Mesenchymal stem cell (in vitro differentiated cells and primary cell): Measurements from ENCODE around the gene IGFBP5.

Experiments used
- DNase-seq: peaks from one replicate; pipeline ENCODE4 v3.0.0-alpha.2; 2013
- H2AFZ ChIP-seq: one replicate; pipeline ENCODE4 v1.6.1; 2013; ENCODE audit warnings: low read depth, mild to moderate bottlenecking, control low read depth, inconsistent platforms, low read length, moderate library complexity
- H2AK5ac ChIP-seq: 2 replicates; pipeline ENCODE4 v1.6.1; 2013; ENCODE audit warnings: low read length, moderate library complexity, mild to moderate bottlenecking, inconsistent platforms; ENCODE audit not compliant: severe bottlenecking
- H2BK120ac ChIP-seq: one replicate; pipeline ENCODE4 v1.6.1; 2013; ENCODE audit warnings: low read depth, mild to moderate bottlenecking, inconsistent platforms, low read length, moderate library complexity
- H2BK12ac ChIP-seq, 2 experiments: one replicate each; pipeline ENCODE4 v1.6.1; 2013; ENCODE audit warnings: inconsistent platforms in 2 of 2, low read length in 2 of 2, mild to moderate bottlenecking in 2 of 2, moderate library complexity in 2 of 2, control low read depth in 1 of 2
- H2BK15ac ChIP-seq: one replicate; pipeline ENCODE4 v1.6.1; 2013; ENCODE audit warnings: mild to moderate bottlenecking, low read depth, inconsistent platforms; ENCODE audit not compliant: poor library complexity, severe bottlenecking
- H2BK5ac ChIP-seq: 2 replicates; pipeline ENCODE4 v1.6.1; 2013; ENCODE audit warnings: low read depth, mild to moderate bottlenecking, low read length, control low read depth, inconsistent platforms; ENCODE audit not compliant: poor library complexity, severe bottlenecking
- H3K14ac ChIP-seq, 2 experiments: one replicate each; pipeline ENCODE4 v1.6.1; 2013; ENCODE audit warnings: inconsistent platforms in 2 of 2, low read length in 2 of 2, control low read depth in 1 of 2, mild to moderate bottlenecking in 1 of 2, moderate library complexity in 1 of 2
- H3K18ac ChIP-seq, 2 experiments: one replicate each; pipeline ENCODE4 v1.6.1; 2013; ENCODE audit warnings: inconsistent platforms in 2 of 2, low read length in 2 of 2, control low read depth in 1 of 2, low read depth in 1 of 2, mild to moderate bottlenecking in 1 of 2
- H3K23ac ChIP-seq, 2 experiments: one replicate each; pipeline ENCODE4 v1.6.1; 2013; ENCODE audit warnings: inconsistent platforms in 2 of 2, low read length in 2 of 2, mild to moderate bottlenecking in 2 of 2, moderate library complexity in 2 of 2, control low read depth in 1 of 2
- H3K27ac ChIP-seq: 2 replicates; pipeline ENCODE4 v1.5.1; 2013; ENCODE audit warnings: mild to moderate bottlenecking, moderate library complexity, low read length, control low read depth, inconsistent platforms; ENCODE audit not compliant: poor library complexity, severe bottlenecking
- H3K27me3 ChIP-seq, 2 experiments: 2 replicates each; pipeline versions ENCODE4 v1.6.1 to v1.7.0; 2013; ENCODE audit warnings: low read length in 2 of 2, mild to moderate bottlenecking in 2 of 2, moderate library complexity in 2 of 2, control low read depth in 1 of 2, inconsistent platforms in 1 of 2; ENCODE audit not compliant: control insufficient read depth in 1 of 2, insufficient read depth in 1 of 2
- H3K36me3 ChIP-seq, 2 experiments: 2 replicates each; pipeline versions ENCODE4 v1.6.1 to v1.7.0; 2013; ENCODE audit warnings: low read length in 2 of 2, control low read depth in 1 of 2, inconsistent platforms in 1 of 2, low read depth in 1 of 2, mild to moderate bottlenecking in 1 of 2; ENCODE audit not compliant: insufficient read depth in 2 of 2, control insufficient read depth in 1 of 2
- H3K4ac ChIP-seq, 2 experiments: one replicate each; pipeline ENCODE4 v1.6.1; 2013; ENCODE audit warnings: inconsistent platforms in 2 of 2, low read length in 2 of 2, mild to moderate bottlenecking in 2 of 2, moderate library complexity in 2 of 2, control low read depth in 1 of 2, low read depth in 1 of 2
- H3K4me1 ChIP-seq: 2 replicates; pipeline ENCODE4 v1.6.1; 2013; ENCODE audit warnings: low read depth, low read length, control low read depth; ENCODE audit not compliant: control insufficient read depth, insufficient read depth
- H3K4me2 ChIP-seq: 2 replicates; pipeline ENCODE4 v1.6.1; 2013; ENCODE audit warnings: low read length, mild to moderate bottlenecking, inconsistent platforms; ENCODE audit not compliant: poor library complexity, severe bottlenecking
- H3K4me3 ChIP-seq, 2 experiments: 2 replicates each; pipeline versions ENCODE4 v1.5.1 to v1.7.0; 2013; ENCODE audit warnings: low read length in 2 of 2, mild to moderate bottlenecking in 2 of 2, control low read depth in 1 of 2, low read depth in 1 of 2; ENCODE audit not compliant: insufficient read depth in 1 of 2
- H3K79me1 ChIP-seq: replicated peaks from 2 replicates; pipeline ENCODE4 v1.6.1; 2013; ENCODE audit warnings: mild to moderate bottlenecking, control low read depth, low read length, inconsistent platforms; ENCODE audit not compliant: poor library complexity, severe bottlenecking
- H3K9ac ChIP-seq: 2 replicates; pipeline ENCODE4 v1.7.0; 2013; ENCODE audit warnings: mild to moderate bottlenecking, low read length, moderate library complexity
- H3K9me3 ChIP-seq: 2 replicates; pipeline ENCODE4 v1.7.0; 2013; ENCODE audit warnings: mild to moderate bottlenecking, low read length; ENCODE audit not compliant: control insufficient read depth
- H4K8ac ChIP-seq: one replicate; pipeline ENCODE4 v1.6.1; 2013; ENCODE audit warnings: inconsistent platforms, mild to moderate bottlenecking, low read length, moderate library complexity
- H4K91ac ChIP-seq: one replicate; pipeline ENCODE4 v1.6.1; 2013; ENCODE audit warnings: mild to moderate bottlenecking, low read length, inconsistent platforms
- WGBS: methylation state at CpG from one replicate; pipeline ENCODE4 v1.1.7; 2013; ENCODE audit warnings: mixed read lengths; 5-methylcytosine and 5-hydroxymethylcytosine counted together

IGFBP5 gene

DNA sequence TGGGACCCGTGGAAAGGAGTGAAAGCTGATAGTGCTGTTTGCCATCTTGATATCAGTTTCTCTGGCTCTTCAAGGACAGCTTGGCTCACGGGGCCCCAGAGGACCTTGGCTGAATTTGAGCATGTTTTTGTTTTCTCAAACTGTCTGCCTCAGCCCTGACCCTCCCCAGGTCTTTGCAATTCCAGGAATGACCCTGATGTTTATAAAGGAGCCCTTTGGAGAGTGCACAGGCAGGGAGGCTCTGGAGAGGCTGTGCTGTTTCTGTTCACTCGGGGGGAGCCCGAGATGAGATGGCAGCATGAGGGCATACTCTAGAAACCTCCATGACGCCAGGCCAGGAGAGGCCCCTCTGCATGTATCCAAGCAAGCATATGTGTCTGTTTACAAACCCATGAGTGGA is 45.8 kb downstream of the IGFBP5 start:
- no peak overlapping the region for H3K4me2 ChIP-seq
- peaks cover 17% of the 10 kb centered on the region for H3K4me1 ChIP-seq
- H4K91ac ChIP-seq = no peak overlapping the region
- H2BK120ac ChIP-seq = no peak overlapping the region
- no peak overlapping the region for H2BK15ac ChIP-seq
- 72% methylated on average over 5 of the region's 5 CpGs for WGBS
- H2AK5ac ChIP-seq = no peak overlapping the region
- H3K4ac ChIP-seq = no peak overlapping the region
- H3K9ac ChIP-seq = no peak overlapping the region
- H3K23ac ChIP-seq = no peak overlapping the region
- H2BK5ac ChIP-seq = no peak overlapping the region
- peaks cover 0 to 28% of the 10 kb centered on the region in 2 experiments for H3K27me3 ChIP-seq
- H3K79me1 ChIP-seq = peaks cover 21% of the 10 kb centered on the region
- no peak overlapping the region for H3K14ac ChIP-seq
- no peaks in the 10 kb centered on the region for H3K9me3 ChIP-seq
- no peak for DNase-seq
- no peak overlapping the region for H3K4me3 ChIP-seq
- no peak overlapping the region for H2BK12ac ChIP-seq
- H3K27ac ChIP-seq = no peak overlapping the region
- H4K8ac ChIP-seq = no peak overlapping the region
- peaks cover 0 to 6% of the 10 kb centered on the region in 2 experiments for H3K36me3 ChIP-seq
- no peak overlapping the region for H2AFZ ChIP-seq
- H3K18ac ChIP-seq = no peak overlapping the region

DNA sequence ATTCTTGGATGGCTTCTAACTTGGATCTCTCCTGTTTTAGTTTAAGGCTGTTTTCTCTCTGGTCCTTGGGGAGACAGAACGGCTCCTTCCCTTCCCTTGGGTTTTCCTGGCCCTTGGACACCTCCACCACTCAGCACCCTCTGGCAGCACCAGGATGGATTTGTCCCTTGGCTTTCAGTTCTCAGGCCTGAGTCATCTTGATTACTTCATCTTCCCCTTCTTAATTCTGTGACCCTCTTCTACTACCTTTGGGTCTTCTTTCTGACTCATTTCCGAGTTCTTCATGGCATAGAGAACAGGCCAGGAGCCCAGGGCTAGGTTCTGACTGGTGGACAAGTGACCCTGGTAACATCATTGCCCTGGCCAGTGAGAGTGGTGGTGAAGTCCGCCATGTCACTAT is 47.2 kb downstream of the IGFBP5 start:
- H3K27ac ChIP-seq = no peak overlapping the region
- no peak overlapping the region for H3K9ac ChIP-seq
- H3K14ac ChIP-seq = peak overlapping the region in 1 of 2 experiments; percentile 18
- H3K4ac ChIP-seq = no peak overlapping the region
- H3K4me3 ChIP-seq = no peak overlapping the region
- no peak overlapping the region for H3K4me2 ChIP-seq
- peaks cover 0 to 38% of the 10 kb centered on the region in 2 experiments for H3K27me3 ChIP-seq
- 84% methylated on average over 3 of the region's 3 CpGs for WGBS
- peaks cover 0 to 6% of the 10 kb centered on the region in 2 experiments for H3K36me3 ChIP-seq
- H3K18ac ChIP-seq = peak overlapping the region in 1 of 2 experiments; percentile 1
- H2AFZ ChIP-seq = no peak overlapping the region
- H2AK5ac ChIP-seq = no peak overlapping the region
- H2BK12ac ChIP-seq = no peak overlapping the region
- no peak overlapping the region for H2BK5ac ChIP-seq
- no peak overlapping the region for H3K23ac ChIP-seq
- no peak overlapping the region for H2BK15ac ChIP-seq
- H2BK120ac ChIP-seq = no peak overlapping the region
- no peak overlapping the region for H4K8ac ChIP-seq
- H3K9me3 ChIP-seq = no peaks in the 10 kb centered on the region
- peaks cover 16% of the 10 kb centered on the region for H3K4me1 ChIP-seq
- peak; percentile 54 for DNase-seq
- H4K91ac ChIP-seq = no peak overlapping the region
- H3K79me1 ChIP-seq = peaks cover 18% of the 10 kb centered on the region

DNA sequence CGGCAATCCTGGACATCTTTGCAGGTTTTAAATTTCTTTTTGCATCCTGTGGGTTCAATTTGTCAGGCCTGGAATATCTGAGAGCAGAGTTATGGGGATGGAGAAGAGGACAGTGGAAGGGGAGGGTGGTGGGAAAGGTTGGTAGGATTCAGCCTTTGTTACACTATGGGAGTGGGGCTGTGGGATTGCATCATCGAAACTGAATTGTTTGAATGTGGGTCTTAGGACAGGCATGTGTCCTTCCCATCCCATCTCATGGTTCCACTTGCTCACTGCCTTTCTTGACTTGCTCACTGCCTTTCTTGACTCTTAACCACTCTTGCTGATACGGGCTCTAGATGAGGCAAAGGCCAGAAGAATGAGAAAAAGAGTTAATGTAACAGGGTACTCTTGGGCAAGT is 49.2 kb downstream of the IGFBP5 start:
- no peak overlapping the region for H3K27ac ChIP-seq
- H3K9me3 ChIP-seq = no peaks in the 10 kb centered on the region
- no peak overlapping the region for H3K18ac ChIP-seq
- H3K4me2 ChIP-seq = no peak overlapping the region
- no peak overlapping the region for H4K91ac ChIP-seq
- H2BK120ac ChIP-seq = no peak overlapping the region
- H4K8ac ChIP-seq = no peak overlapping the region
- no peak overlapping the region for H3K14ac ChIP-seq
- no peak overlapping the region for H2BK15ac ChIP-seq
- no peak overlapping the region for H2AK5ac ChIP-seq
- no peak overlapping the region for H3K9ac ChIP-seq
- H2BK12ac ChIP-seq = peak overlapping the region in 1 of 2 experiments; percentile 34
- H3K27me3 ChIP-seq = peaks cover 0 to 45% of the 10 kb centered on the region in 2 experiments
- peaks cover 0 to 11% of the 10 kb centered on the region in 2 experiments for H3K36me3 ChIP-seq
- no peak overlapping the region for H3K4me3 ChIP-seq
- H3K4ac ChIP-seq = no peak overlapping the region
- H3K4me1 ChIP-seq = peaks cover 21% of the 10 kb centered on the region
- DNase-seq = no peak
- 88% methylated on average over 3 of the region's 3 CpGs for WGBS
- H3K23ac ChIP-seq = no peak overlapping the region
- no peak overlapping the region for H2BK5ac ChIP-seq
- H3K79me1 ChIP-seq = peaks cover 22% of the 10 kb centered on the region
- no peak overlapping the region for H2AFZ ChIP-seq

DNA sequence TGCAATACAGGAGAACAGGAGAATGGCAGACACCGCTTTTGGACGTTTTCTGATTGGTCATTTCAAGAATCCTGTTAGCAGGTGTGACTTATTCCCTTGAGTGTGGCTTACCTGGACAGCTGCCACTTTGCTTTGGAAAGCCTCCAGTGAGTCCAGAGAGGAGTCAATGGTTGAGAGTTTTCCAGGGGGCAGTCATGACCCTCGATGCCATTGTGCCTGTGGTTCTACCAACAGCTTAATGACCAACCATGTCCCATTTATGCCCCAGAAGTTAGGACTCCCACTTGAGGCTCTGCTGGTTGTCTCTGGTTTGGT is 49.8 kb downstream of the IGFBP5 start:
- Histone ChIP-seq H4K8ac (no peak overlapping the region), H3K4me2 (no peak overlapping the region), H2BK5ac (no peak overlapping the region), H3K9me3 (no peaks in the 10 kb centered on the region), H2BK15ac (no peak overlapping the region), H4K91ac (no peak overlapping the region), H3K4me1 (peaks cover 17% of the 10 kb centered on the region), H2BK120ac (no peak overlapping the region), H3K14ac (no peak overlapping the region), H3K18ac (no peak overlapping the region), H3K4me3 (no peak overlapping the region), H2AFZ (no peak overlapping the region), H3K4ac (no peak overlapping the region), H3K27me3 (peaks cover 0 to 51% of the 10 kb centered on the region in 2 experiments), H3K9ac (no peak overlapping the region), H3K23ac (no peak overlapping the region), H2AK5ac (no peak overlapping the region), H3K27ac (no peak overlapping the region), H2BK12ac (no peak overlapping the region), H3K79me1 (peaks cover 24% of the 10 kb centered on the region), H3K36me3 (peaks cover 0 to 15% of the 10 kb centered on the region in 2 experiments)
- no peak for DNase-seq
- 76% methylated on average over 3 of the region's 3 CpGs for WGBS
